Panc1 (cell line): ENCODE measurements around the gene SPATA13. TPM values are rescaled to one million over a fixed set of nuclear protein-coding genes. Genes with fewer than 3 reads are reported as not detected.

ENCODE experiments used
- ATAC-seq: fragments of 200-7000 bp; cut with Tn5 transposase; 2 replicates; pipeline ENCODE4 v1.9.1; 2020; ENCODE audit warnings: mild to moderate bottlenecking, moderate library complexity
- BruUV-seq: library from RNA; stranded (reverse); fragments of 400-500 nt; replicated peaks from 2 replicates; lab custom pipeline; 2021; lab: Mats Ljungman, UMichigan
- CTCF ChIA-PET: fragments of 300-600 bp; sonication (Branson Sonifier 250); formaldehyde crosslinking; loops from one replicate; lab custom pipeline; 2022; ENCODE audit warnings: antibody characterized with exemption; lab: Charles Lee
- POLR2A ChIA-PET: fragments of 300-600 bp; sonication (Branson Sonifier 250); formaldehyde crosslinking; loops from one replicate; lab custom pipeline; 2022; ENCODE audit warnings: antibody characterized with exemption; lab: Charles Lee
- DNase-seq: peaks from one replicate; pipeline ENCODE4 v3.0.0-alpha.2; 2010; ENCODE audit warnings: low read depth, low spot score
- H3K27ac ChIP-seq: 2 replicates; pipeline ENCODE4 v1.5.1; 2011; ENCODE audit warnings: mild to moderate bottlenecking, low read length, inconsistent platforms
- H3K27me3 ChIP-seq: fragments of 200-500 bp; sonication (Bioruptor generic); 2 replicates; pipeline ENCODE4 v1.6.0; 2014; ENCODE audit warnings: low read length, inconsistent platforms; ENCODE audit not compliant: control insufficient read depth, insufficient read depth
- H3K36me3 ChIP-seq: fragments of 200-500 bp; sonication (Bioruptor generic); 2 replicates; pipeline ENCODE4 v1.5.1; 2014; ENCODE audit warnings: inconsistent platforms, mild to moderate bottlenecking, low read length, moderate library complexity; ENCODE audit not compliant: control insufficient read depth, insufficient read depth
- H3K4me1 ChIP-seq: 2 replicates; pipeline ENCODE4 v1.5.1; 2011; ENCODE audit warnings: inconsistent platforms, mild to moderate bottlenecking, low read length, moderate library complexity; ENCODE audit not compliant: control insufficient read depth, insufficient read depth
- H3K4me3 ChIP-seq, 2 experiments: 2 replicates each; pipeline ENCODE4 v1.5.1; 2011 to 2012; ENCODE audit warnings: low read depth in 2 of 2, low read length in 2 of 2, mild to moderate bottlenecking in 2 of 2, inconsistent platforms in 1 of 2, moderate library complexity in 1 of 2
- H3K9me3 ChIP-seq: fragments of 200-500 bp; sonication (Bioruptor generic); 2 replicates; pipeline ENCODE4 v1.5.1; 2014; ENCODE audit warnings: low read depth, mild to moderate bottlenecking, inconsistent platforms, low read length, moderate library complexity; ENCODE audit not compliant: control insufficient read depth, insufficient read depth
- CTCF ChIP-seq: fragments of 450-650 bp; IDR thresholded peaks from 2 replicates; pipeline ENCODE4 v1.5.1; 2017; ENCODE audit warnings: mild to moderate bottlenecking
- POLR2AphosphoS5 ChIP-seq: IDR thresholded peaks from 2 replicates; pipeline ENCODE4 v1.6.1; 2012; ENCODE audit warnings: mild to moderate bottlenecking, low read depth, low read length, moderate library complexity
- REST ChIP-seq, 2 experiments: IDR thresholded peaks; 2 replicates each; pipeline ENCODE4 v1.6.1; 2011 to 2012; ENCODE audit warnings: low read depth in 2 of 2, control low read depth in 1 of 2, low read length in 1 of 2, mild to moderate bottlenecking in 1 of 2, moderate library complexity in 1 of 2; ENCODE audit not compliant: insufficient read depth in 1 of 2
- SIN3A ChIP-seq: IDR thresholded peaks from 2 replicates; pipeline ENCODE4 v1.6.1; 2012; ENCODE audit warnings: low read depth, mild to moderate bottlenecking, low read length, moderate library complexity, borderline replicate concordance; ENCODE audit not compliant: insufficient read depth
- TCF7L2 ChIP-seq: IDR thresholded peaks from 2 replicates; pipeline ENCODE4 v1.6.1; 2011; ENCODE audit warnings: mild to moderate bottlenecking, low read depth, low read length, inconsistent platforms
- in situ Hi-C: cut with HindIII; loops from 2 replicates; pipeline ENCODE4 v1.10.0; 2016; ENCODE audit warnings: low sequenced_read_pairs, low pct_unique_long_range_greater_than_20kb
- intact Hi-C: fragments of 100-400 bp; cut with micrococcal nuclease; formaldehyde crosslinking; loops from one replicate; pipeline ENCODE4 v1.10.0; 2022; ENCODE audit not compliant: unreplicated experiment
- total RNA-seq: library from RNA; stranded (reverse); gene quantifications from one replicate; pipeline ENCODE4 v1.2.1, GENCODE V29; 2021; ENCODE audit not compliant: unreplicated experiment

The SPATA13 gene
- total RNA-seq, 1 experiment from 2014 or later = 7.9 TPM

GRCh38 chr13:24252136-24252535, 91.6 kb downstream of the SPATA13 start:
- H3K9me3 ChIP-seq = no peaks in the 10 kb centered on the region
- H3K36me3 ChIP-seq = no peaks in the 10 kb centered on the region
- no TSS peak for BruUV-seq
- intact Hi-C loops (no loop called here), in situ Hi-C loops (no loop called here)
- ATAC-seq (no peak), DNase-seq (no peak)
- TF ChIP-seq REST (IDR thresholded peaks at IDR 0.05; ENCODE audit: insufficient read depth in 1 of 2, low read depth in 2 of 2, low read length in 1 of 2) (no peak), SIN3A (no peak), POLR2AphosphoS5 (no peak), TCF7L2 (no peak), CTCF (no peak)
- H3K4me3 ChIP-seq = no peak overlapping the region
- ChIA-PET CTCF (no interaction called here), POLR2A (no interaction called here)
- no peaks in the 10 kb centered on the region for H3K4me1 ChIP-seq
- H3K27ac ChIP-seq = no peak overlapping the region
- H3K27me3 ChIP-seq = no peaks in the 10 kb centered on the region

- Histone ChIP-seq H3K9me3 (no peaks in the 10 kb centered on the region), H3K4me1 (no peaks in the 10 kb centered on the region), H3K36me3 (no peaks in the 10 kb centered on the region), H3K4me3 (no peak overlapping the region), H3K27ac (no peak overlapping the region), H3K27me3 (no peaks in the 10 kb centered on the region)
- ATAC-seq = no peak
- TF ChIP-seq SIN3A = no peak
- TF ChIP-seq REST (IDR thresholded peaks at IDR 0.05; ENCODE audit: insufficient read depth in 1 of 2, low read depth in 2 of 2, low read length in 1 of 2) = no peak
- no peak for TF ChIP-seq TCF7L2
- TF ChIP-seq CTCF = no peak
- no peak for TF ChIP-seq POLR2AphosphoS5
- intact Hi-C loops = no loop called here
- in situ Hi-C loops = no loop called here
- BruUV-seq = no TSS peak
- ChIA-PET POLR2A (no interaction called here), CTCF (no interaction called here)
- DNase-seq = no peak
Measured at GRCh38 chr13:24253520-24254145, 93.1 kb downstream of the SPATA13 start.
